Suppressor macrophage treated with lipopolysaccharide for 4 hours (primary cell): ENCODE measurements around the gene KIR2DL1.
"Not testable (repeated sequence)": the region's sequence is repeated elsewhere in the genome, so short reads cannot be mapped to it uniquely, and the experiment has no call there.

ENCODE experiments used
- DNase-seq: peaks from one replicate; pipeline ENCODE4 v3.0.0-alpha.2; 2020

Gene KIR2DL1

GRCh38 chr19:54769646-54770045 is at the start of gene KIR2DL1:
Gene KIR2DL1 (plus strand): TSS chr19:54769793. CDS start chr19:54769851, 58 bp downstream.
- not testable (repeated sequence) for DNase-seq

DNA sequence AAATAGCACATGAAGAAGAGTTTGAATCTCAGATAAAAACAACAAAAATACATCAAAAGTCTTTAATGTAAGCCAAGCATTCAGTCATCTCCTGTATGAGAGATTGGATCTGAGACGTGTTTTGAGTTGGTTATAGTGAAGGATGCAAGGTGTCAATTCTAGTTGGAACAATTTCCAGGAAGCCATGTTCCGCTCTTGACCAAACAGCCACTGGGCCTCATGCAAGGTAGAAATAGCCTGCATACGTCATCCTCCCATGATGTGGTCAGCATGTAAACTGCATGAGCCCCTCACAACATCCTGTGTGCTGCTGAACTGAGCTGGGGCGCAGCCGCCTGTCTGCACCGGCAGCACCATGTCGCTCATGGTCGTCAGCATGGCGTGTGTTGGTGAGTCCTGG is 45.5 kb upstream of the KIR2DL1 start, which contains the start of gene KIR3DL3:
TSS of gene KIR3DL3 (plus strand) at position 301 of the 400 bp plus-strand sequence. CDS start at position 356, 55 bp downstream.
- DNase-seq = no peak

- DNase-seq = no peak
Observed at GRCh38 chr19:54724644-54725043, 44.9 kb upstream of the KIR2DL1 start.

GRCh38 chr19:54725321-54725720 is 44.3 kb upstream of the KIR2DL1 start:
- DNase-seq = no peak

- no peak for DNase-seq
Observed at GRCh38 chr19:54727562-54727961, 42.0 kb upstream of the KIR2DL1 start.

DNA sequence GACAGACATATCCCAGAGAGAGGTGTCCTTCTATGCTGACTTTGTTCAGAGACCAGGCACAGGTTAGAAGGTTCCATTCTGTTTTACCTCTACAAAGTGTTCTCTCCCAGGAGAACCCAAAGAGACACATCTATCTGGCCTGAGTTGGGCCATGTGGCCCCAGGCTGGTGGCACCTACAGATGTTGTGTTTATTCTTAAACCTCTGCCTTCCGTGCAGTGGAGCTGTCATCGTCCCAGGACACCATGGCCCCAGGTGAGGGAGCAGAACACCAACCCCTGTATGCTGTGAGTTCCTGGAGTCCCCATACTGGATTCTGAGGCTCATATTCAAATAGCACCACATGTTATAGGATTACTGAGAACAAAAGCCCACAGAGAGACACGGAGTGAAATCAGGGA is 41.4 kb upstream of the KIR2DL1 start:
- no peak for DNase-seq

GRCh38 chr19:54729416-54730188 is 40.0 kb upstream of the KIR2DL1 start:
- no peak for DNase-seq

DNA sequence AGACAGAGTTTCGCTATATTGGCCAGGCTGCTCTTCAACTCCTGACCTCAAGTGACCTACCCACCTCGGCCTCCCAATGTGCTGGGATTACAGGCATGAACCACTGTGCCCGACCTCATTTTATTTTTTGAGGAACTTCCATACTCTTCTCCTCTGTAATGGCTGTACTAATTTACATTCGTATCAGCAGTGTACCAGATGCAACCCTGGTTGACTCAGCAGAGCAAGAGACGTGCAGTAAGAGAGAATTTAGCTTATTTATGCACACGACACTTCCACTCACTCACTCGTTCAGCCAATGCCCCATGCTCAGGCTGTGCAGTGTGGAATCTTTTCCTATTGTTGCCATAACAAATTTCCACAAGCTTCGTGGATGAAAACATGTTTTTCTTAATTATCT is 38.4 kb upstream of the KIR2DL1 start:
- DNase-seq = no peak

GRCh38 chr19:54738306-54738705 is 31.3 kb upstream of the KIR2DL1 start, which contains the start of gene KIR2DL3:
Gene KIR2DL3 (plus strand): TSS chr19:54738513. CDS start chr19:54738546, 33 bp downstream.
- not testable (repeated sequence) for DNase-seq

DNA sequence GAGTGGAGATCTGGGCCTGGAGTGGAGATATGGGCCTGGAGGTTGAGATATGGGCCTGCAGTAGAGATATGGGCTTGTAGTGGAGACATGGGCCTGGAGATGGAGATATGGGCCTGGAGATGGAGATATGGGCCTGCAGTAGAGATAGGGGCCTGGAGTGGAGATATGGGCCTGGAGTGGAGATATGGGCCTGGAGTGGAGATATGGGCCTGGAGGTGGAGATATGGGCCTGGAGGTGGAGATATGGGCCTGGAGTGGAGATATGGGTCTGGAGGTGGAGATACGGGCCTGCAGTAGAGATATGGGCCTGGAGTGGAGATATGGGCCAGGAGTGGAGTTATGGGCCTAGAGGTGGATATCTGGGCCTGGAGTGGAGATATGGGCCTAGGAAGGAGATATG is 30.9 kb upstream of the KIR2DL1 start:
- DNase-seq = no peak

GRCh38 chr19:54739587-54740497 is 29.8 kb upstream of the KIR2DL1 start:
- DNase-seq = no peak

GRCh38 chr19:54741950-54742349 is 27.6 kb upstream of the KIR2DL1 start:
- not testable (repeated sequence) for DNase-seq

DNA sequence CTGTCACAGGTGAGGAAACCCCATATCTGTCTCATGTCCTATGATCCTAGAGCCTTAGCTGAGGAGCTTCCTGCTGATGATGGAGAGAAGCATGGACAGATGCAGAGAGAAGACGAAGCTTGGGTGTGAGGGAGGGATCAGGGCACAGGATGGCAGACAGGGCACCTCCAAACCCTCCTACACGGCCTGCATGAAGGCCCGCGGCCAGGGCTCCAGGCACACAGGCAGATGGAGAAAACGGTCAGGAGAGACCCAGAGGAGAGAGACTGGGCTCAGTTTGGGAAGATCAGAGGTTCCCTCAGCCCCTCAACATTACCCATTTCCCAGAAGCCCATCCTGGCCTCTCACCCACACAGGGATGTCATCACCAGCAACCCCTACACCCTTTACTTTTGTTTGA is 25.5 kb upstream of the KIR2DL1 start:
- not testable (repeated sequence) for DNase-seq

GRCh38 chr19:54747614-54748322 is 21.8 kb upstream of the KIR2DL1 start:
- peak; percentile 89 for DNase-seq

GRCh38 chr19:54750276-54750675 is 19.3 kb upstream of the KIR2DL1 start:
- DNase-seq = peak; percentile 84

DNA sequence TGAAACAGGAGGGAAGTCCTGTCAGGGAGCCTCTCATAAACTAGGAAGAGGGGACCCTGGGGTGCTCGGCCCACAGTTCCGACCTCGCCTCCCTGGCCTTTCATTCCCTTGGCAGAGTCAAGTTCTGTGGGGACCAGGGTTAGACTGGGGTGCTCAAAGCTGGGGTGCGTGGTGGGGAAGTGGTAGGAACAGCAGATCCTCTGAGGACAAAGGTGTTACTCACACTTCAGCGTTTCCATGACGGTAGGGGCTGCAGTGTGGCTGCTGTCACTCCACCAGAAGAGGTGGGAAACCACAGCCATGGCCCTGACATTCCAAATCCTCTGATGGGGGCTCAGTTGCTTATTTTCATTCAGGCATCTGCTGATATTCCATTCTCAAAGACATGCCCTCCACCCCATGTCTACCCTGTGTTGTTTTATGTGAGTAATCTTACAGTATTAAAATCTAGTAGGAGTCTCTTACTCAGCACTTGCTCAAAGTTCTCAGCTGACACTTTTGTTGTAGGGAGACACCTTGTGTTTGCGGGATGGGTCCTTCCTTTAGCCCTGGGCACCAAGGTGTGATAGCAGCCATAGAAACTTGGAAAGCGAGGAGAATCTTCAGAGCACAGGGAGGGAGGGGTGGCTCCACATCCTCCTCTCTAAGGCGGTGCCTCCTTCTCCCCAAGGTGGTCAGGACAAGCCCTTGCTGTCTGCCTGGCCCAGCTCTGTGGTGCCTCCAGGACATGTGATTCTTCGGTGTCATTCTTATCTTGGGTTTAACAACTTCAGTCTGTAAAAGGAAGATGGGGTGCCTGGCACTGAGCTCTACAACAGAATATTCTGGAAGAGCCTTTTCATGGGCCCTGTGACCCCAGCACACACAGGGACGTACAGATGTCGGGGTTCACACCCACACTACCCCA is 13.1 kb upstream of the KIR2DL1 start:
- DNase-seq = not testable (repeated sequence)

DNA sequence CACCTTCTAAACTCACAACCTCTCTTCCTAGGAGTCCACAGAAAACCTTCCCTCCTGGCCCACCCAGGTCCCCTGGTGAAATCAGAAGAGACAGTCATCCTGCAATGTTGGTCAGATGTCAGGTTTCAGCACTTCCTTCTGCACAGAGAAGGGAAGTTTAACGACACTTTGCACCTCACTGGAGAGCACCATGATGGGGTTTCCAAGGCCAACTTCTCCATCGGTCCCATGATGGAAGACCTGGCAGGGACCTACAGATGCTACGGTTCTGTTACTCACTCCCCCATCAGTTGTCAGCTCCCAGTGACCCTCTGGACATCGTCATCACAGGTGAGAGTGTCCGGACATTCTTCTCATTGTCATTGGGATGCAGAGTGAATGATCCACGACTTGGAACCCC is 11.0 kb upstream of the KIR2DL1 start:
- DNase-seq = not testable (repeated sequence)

DNA sequence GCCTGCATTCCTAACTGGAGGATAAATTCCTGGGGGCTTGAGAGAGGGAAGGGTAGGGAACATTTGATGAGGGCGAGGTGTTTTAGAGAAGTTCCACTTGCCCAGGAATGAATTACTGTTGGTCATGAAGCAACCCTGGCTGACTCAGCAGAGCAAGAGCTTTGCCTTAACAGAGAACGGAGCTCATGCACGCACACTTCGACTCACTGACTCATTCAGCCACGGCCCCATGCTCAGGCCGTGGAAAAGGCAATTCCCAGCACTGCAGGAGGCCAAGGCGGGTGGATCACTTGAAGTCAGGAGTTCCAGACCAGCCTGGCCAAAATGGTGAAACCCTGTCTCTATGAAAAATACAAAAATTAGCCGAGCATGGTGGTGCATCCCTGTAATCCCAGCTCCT is 5.4 kb upstream of the KIR2DL1 start:
- peak; percentile 84 for DNase-seq

DNA sequence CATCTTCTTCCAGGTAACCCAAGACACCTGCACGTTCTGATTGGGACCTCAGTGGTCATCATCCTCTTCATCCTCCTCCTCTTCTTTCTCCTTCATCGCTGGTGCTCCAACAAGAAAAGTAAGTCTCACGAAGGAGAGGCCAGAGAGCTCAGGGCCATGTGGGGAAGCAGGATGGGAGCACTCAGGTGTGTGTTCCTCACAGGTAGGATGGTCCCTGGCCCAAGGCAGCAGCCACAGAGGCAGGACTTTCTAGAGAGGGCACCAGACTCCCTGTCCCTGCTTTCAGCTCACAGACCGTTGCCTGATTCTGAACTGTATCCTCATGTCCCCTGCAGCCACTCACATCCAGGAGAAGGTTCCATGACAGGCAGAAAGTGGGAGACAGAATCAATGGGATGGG is 3.1 kb upstream of the KIR2DL1 start:
- not testable (repeated sequence) for DNase-seq

GRCh38 chr19:54770511-54770910 is 918 bp downstream of the KIR2DL1 start:
- not testable (repeated sequence) for DNase-seq
